HG03558 (cell line): ENCODE data around the gene ARHGAP8.

Source experiments
- ATAC-seq: cut with Tn5 transposase; IDR thresholded peaks from one replicate; pipeline ENCODE4 v1.9.1; 2021; ENCODE audit warnings: moderate number of reproducible peaks; ENCODE audit not compliant: unreplicated experiment; ENCODE audit errors: extremely low read depth

ARHGAP8 gene

DNA sequence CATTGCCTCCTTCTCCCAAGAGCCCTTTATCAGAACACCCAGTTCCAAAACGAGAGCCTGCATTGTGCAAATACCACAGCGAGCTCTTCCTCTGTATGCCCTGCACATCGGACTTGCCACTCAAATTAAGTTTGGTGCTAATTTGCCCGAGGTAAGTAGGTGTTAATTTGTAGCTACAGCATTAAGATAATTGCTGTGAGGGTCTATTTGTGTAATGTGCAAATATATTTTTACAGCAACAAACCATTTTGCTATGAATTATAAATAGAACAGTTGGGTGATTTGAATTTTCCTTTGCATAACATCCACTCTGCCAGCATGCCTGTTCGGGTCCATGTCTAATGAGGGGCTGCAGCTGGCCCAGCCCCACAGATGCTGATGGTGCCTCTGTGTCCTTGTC lies 8.1 kb downstream of the ARHGAP8 start:
- ATAC-seq = no peak

DNA sequence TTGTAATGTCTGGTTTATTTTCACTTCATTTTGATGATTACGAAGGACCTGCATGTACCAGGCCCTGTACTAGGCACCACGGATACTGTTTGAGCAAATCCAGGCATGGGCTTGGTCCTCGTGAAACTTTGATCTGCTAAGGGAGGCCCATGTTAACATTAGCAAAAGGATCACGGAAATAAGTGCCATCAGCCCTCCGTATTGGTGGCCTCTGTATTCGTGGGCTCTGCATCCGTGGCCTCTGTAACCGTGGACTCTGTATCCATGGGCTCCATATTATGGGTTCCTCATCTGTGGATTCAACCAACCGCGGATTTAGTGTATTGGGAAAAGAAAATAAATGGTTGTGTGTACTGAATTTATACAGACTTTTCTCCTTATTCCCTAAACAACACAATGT lies 8.7 kb downstream of the ARHGAP8 start:
- ATAC-seq = no peak

DNA sequence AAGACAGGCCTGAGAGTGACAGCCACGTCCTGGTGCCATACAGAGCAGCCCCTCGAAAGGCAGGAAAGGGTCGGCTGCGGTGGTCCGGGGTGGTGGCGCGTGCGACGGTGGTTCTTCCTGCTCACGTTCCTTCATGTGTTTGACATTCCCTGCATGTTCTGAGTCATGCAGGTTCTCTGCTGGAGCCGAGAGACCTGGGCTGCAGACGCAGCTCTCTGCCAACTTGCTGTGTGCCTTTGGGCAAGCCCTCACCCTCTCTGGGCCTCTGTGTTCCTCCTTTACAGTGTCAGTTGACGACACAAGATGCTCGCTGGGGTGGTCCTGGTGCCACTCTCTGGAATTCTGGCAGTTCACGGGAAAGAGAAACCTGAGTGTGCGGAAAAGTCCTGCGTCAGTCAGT lies 12.0 kb downstream of the ARHGAP8 start:
- no peak for ATAC-seq

DNA sequence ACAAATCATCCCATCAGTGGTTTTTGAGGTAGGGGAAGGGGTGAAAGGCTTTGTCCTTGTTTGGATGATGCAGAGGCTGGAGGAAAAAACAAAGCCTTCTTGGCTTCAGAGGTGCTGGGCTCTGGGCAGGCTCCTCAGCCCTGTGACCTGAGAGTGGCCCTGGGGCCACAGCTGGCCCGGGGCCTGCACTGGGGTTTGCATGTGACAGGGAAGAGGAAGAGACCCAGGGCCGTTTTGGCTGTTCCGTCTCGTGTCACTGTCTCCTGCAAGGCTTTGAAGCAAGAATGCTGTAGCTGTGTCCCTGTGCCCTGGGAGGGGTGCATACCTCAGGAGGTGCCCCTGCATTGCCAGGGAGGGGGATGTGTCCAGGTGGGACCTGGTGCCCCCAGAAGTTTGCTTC lies 12.6 kb downstream of the ARHGAP8 start:
- ATAC-seq = no peak

DNA sequence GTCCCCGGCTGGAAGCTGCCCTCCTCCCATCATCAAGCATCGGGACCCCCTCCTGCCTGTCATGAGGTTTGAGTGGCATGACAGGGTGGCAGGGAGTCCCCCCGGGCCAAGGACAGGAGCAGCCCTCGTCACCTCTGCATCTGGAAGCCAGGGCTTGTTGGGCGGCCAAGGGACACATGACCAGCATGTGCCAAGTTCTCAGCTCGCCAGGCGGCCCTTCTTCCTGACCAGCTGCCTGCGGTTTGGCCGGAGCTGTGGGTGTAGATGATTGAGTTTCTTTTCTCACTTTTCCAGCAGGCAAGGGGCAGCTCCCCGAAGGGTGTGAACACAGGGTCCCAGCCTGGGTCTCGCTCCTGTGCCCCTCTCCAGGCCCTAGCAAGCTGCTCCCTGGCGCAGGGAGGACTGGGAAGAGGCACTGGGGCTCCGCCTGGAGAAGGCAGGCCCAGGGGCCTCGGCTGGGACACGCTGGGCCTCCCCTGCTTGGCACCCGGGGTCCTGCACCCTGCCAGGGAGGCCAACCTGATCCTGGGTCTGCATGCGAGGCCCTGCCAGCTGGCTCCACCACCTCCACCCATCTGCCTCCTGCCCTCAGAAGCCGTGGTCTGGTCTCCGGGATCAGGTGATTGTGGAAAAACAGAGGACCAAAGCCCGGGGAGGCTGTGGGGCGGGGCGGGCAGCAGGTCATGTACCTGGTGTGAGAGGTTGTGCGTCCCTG lies 13.4 kb downstream of the ARHGAP8 start:
- no peak for ATAC-seq

DNA sequence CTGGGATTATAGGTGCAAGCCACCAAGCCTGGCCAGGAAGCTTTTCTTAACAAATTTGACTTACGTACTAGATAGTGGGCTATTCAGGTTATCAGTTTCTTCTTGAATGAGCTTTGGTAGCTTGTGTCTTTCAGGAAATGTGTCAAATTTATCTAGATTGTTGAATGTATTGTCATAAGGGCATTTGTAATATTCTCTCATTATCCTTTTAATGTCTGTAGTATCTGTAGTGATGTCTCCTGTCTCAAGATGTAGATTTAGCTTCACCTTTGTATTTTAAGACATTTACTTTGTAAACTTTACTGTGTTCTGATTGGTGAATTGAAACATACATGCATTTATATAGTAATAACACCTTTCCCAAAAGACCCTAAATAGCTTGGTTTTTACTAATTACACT lies 20.7 kb downstream of the ARHGAP8 start:
- no peak for ATAC-seq

DNA sequence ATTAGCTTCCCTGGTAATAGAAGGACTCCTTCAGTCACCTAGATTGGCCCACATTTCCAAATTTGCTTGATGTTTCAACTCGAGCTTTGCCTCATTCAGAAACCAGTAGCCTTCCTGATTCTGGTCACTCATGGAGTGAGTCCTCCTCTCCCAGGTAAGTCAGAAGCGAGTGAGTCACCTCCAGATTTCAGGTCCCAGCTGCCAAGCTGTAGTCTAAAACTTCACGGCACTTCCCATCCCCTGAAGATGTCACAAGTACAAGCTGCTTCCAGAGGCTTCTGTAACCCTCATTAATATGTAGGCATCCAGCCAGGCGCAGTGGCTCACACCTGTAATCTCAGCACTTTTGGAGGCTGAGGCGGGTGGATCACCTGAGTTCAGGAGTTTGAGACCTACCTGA lies 23.5 kb downstream of the ARHGAP8 start:
- no peak for ATAC-seq

DNA sequence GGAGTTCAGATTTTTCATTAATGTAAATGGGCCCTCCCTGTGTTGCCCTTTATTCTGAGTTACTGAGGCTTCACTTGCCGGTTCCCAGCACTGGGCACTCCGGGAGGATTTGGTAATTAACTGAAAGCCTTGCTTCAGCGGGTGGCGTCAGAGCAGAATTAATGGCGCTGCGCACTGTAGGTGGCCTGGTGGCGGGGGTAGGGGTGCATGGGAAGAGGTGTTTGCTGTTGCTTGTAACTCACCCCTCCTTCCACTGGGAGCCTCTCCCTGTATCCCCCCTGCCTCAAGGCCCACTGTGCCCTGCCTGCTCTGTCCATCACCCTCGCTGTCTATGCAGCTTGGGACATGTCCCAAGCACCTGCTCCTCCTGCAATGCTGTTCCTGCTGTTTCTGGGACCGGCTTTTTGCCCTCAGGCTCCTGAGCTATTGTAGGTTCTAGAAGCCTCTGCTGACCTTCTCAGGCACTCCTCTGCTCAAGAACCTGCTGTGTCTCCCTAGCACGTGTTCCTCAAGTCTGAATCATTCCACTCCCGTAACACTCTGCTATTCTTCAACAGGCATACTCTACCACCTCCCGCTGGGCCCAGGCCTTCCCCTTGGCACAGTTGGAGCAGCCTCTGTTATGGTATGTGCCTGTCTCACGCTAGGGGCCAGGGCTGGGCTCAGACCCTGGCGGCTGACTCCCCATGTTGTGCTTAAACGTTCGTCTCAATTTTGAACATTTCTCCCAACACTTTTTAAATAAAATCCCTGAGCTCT lies 24.4 kb downstream of the ARHGAP8 start:
- ATAC-seq = no peak

DNA sequence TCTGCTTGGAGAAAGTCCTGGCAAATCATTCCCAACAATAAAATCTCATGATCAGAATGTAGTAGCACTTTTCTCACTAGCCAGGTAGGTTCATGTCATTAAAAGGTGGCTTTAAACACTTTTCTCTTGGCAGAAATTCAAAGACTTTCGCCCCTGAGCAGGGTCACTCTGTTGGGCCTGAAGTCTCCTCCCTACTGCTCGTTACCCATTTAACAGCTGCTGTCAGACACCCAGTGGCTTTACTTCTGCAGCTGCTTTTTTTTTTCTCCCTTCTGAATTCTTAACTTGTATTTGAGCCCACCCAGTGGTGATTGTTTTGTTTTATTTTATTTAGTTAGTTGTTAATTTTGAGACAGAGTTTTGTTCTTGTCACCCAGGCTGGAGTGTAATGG lies 25.0 kb downstream of the ARHGAP8 start:
- no peak for ATAC-seq

DNA sequence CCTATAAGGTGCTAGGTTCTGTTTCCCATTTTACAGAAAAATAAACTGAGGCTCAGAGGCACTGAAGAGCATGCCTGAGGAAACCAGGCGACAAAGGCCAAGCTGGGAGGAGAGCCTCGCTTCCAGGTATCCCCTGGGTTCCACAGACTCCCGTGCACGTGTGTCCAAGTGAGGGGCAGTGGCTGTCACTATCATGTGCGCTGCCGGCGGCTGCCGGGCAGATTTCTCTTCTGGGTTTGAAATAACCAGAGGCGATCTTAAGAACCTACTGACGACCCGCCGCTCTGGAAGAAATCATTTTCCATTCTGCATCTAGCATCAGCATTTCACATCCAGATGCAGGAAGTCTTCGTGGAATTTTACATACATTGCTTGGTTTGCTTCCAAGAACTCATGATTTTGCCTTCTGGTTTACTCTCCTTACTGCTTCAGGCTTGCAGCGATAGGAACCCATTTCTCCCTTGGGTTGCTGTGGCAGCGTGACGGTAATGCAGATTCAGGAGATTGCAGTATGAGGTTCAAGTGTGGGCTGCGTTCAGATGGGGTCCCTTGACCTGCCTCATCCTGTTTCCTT lies 28.6 kb downstream of the ARHGAP8 start:
- no peak for ATAC-seq

DNA sequence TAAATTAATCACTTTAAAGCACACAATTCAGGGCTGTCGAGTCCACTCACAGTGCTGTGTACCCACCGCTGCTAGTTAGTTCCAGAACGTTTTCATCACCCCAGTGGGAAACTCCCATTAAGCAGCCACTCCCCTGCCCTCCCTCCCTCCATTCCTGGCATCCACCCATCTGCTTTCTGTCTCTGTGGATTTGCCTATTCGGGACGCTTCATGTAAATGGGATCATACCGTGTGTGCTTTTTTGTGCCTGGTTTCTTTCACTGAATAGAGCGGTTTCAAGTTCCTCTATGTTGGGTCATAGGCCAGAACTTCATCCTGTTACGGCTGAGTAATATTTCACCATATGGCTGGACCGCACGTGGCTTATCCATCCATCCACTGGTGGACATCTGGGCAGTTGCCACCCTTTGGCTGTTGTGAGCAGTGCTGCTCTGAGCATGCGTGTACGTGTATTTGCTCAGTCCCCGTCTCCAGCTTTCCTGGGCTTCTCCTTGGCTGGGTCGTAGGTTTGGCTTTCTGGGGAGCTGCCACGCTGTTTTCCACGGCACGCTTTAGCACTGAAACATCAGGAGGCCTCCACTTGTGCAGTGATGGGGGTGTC lies 30.1 kb downstream of the ARHGAP8 start:
- ATAC-seq = no peak

DNA sequence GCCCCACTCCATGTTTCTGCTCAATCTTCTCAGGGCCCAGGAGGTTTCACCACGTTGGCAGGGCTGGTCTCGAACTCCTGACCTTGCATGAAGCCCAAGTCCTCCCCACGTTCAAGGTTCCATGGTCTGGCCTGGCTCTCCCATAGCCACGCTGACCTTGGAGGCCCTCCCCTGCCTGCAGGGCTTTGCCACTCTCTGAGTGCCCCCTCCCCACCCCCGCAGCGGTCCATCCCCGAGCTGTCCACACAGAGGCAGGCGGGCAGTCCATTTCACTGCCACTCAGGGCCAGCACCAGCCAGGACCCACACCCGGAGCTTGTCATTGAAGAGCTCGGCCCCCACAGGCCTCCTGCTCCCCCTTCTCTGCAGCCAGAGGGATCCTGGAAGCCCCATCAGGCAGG lies 30.7 kb downstream of the ARHGAP8 start:
- ATAC-seq = no peak

DNA sequence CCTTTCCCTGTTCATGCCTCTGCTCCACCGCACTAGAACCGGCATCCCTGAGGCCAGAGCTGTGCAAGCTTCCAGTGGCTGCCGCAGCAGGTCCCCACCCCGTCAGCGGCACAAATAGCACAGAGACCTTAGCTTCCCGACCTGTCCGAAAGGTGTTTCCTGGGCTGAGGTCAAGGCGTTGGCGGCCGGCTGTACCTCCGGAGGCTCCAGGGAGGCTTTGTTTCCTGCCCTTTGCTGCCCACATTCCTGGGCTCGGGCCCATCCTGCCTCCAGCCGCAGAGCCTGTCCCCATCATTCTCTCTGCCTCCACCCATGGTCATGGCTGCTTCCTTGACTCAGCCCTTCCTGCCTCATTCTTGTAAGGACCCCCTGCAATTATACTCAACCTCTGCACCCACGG lies 31.2 kb downstream of the ARHGAP8 start:
- no peak for ATAC-seq

DNA sequence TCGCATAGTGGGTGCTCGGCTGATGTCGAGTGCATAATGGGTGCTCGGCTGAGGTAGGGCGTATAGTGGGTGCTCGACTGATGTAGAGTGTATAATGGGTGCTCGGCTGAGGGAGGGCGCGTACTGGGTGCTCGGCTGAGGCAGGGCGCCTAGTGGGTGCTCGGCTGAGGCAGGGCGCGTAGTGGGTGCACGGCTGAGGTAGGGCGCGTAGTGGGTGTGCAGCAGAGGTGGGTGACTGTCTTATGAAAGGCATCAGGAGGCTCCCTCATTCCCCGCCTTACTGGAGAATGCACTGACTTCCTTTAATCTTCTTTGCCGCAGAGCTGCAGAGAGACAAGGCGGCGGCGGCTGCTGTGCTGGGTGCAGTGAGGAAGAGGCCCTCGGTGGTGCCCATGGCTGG lies 33.8 kb downstream of the ARHGAP8 start:
- no peak for ATAC-seq

DNA sequence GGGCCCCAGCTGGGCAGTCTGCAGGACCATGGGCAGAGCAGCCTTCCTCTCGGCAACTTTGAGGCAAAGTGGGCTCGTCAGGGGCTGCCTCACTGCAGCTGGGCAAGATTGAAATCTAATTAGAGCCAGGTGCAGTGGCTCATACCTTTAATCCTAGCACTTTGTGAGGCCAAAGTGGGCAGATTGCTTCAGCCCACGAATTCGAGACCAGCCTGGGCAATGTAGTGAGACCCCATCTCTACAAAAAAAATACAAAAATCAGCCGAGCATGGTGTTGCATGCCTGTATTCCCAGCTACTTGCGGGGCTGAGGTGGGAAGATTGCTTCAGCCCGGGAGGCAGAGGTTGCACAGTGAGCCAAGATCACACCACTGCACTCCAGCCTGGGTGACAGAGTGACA lies 34.2 kb downstream of the ARHGAP8 start:
- no peak for ATAC-seq

DNA sequence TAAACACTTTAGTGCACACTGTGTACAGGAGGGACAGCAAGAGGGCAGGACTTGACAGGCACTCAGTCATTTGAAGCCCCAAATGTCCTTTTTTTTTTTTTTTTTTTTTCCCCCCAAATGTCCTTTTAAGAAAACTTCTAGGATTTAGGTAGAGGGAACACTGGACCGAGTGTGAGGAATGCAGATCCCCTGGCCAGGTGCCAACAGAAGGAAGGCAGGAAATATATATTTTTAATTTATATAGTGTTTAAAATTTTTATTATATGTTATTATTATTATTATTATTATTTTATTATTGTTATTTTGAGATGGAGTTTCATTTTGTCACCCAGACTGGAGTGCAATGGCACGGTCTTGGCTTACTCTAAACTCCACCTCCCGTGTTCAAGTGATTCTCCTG lies 35.5 kb downstream of the ARHGAP8 start:
- ATAC-seq = no peak

DNA sequence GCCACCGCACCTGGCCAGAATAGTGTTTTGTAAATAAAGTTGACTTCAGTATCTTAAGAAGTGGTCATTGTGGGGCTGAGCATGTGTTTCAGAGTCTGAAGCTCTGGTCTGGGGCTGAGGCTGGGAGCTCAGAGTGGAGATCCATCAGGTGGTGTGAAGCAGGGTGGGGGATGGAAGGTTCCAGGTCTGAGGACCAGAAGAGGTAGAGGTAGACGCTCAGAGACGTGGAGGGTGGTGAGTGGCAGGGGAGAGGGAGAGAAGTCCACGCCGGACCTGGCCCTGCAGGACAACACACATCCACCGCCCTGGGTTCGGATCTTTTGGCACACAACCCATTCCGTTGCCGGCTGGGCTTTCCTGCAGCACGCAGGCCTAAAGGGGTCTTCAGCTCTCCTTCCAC lies 40.7 kb downstream of the ARHGAP8 start:
- no peak for ATAC-seq

DNA sequence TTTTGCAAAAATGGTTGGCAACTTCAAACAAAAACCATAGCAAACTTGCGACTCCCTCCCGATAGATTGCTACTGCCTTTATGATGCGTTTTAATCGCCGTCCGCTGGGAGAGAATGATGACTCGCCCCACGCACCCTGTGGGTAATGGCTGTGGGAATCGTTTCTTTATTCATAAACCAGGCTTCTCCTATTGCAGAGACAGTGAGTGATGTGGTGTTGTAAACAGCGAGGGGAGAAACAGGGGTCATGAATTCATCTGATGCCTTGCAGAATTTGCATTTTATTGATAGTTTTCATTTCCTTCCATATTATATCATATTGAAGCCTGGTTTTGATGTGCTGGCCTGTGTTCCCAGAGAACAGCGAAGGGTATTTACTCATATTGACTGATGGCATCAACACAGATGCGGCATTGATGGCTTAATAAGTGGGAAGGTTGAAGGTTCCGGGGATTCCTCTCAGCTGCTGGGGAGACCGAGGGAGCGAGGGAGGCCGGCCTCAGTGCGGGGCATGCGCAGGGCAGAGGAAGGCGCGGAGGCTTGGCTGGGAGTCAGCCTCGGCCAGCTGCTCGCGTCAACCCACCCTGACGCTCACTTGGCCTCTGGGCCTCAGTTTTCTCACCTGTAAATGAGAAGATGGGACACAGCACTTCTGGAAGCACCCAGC lies 41.3 kb downstream of the ARHGAP8 start:
- ATAC-seq = no peak

DNA sequence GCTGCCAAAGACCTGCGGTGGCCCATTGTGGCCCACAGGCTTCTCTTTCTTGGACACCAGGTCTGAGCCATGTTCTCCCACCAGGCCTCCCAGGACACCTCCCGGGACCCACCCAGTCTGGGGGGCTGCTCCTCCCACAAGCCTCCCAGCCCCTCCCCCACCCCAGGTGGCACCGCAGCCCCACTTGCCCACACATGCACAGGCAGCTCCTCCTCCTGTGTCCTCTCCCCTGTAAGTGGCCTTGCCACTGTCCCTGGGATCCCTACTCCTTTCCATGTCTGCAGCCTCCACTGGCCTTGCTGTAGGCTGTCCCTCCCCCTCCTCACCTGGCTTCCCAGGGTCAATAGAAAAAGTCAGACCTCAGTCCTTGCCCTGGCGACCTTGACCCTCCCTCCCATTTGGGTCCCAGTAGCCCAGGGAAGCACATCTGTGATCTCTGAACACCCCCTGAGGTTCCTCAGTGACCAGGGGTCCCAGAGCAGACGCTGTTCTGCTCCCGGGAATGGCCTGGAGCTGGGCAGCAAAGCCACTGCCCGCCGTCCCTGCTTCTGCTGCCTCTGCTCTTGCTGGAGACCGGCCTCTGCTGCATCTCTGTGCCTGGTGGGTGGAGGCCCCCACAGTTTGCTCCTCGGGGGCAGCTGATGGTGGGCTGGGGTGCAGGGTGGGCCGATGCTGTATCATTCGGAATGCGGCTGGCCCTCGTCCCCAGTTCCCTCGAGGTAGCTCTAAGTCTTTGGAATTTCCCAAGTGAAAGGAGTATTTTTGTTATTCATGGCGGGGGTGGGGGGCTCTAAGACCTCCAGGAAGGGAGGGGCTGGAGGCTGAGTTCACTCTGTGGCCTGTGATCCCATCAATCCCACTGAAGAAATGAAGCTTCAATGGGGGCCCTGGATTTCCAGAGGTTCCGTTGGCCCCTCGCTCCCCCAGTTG lies 43.6 kb downstream of the ARHGAP8 start:
- ATAC-seq = no peak
